DMS79 treated with DMSO at 0.1 percent for 48 hours (cell line): ENCODE data around the gene SNAI3.
A peak's percentile ranks its signal among the peaks of the same experiment; 100 is the strongest.

Experiments used
- DNase-seq: peaks from one replicate; lab custom pipeline; 2025; lab: John Stamatoyannopoulos, UW

The SNAI3 gene

GRCh38 chr16:88686439-88687253 lies at the start of gene SNAI3:
Gene SNAI3, minus strand, starts transcription at chr16:88686507. Its CDS starts 101 bp downstream, at chr16:88686406.
- DNase-seq, result peak; percentile 31

DNA sequence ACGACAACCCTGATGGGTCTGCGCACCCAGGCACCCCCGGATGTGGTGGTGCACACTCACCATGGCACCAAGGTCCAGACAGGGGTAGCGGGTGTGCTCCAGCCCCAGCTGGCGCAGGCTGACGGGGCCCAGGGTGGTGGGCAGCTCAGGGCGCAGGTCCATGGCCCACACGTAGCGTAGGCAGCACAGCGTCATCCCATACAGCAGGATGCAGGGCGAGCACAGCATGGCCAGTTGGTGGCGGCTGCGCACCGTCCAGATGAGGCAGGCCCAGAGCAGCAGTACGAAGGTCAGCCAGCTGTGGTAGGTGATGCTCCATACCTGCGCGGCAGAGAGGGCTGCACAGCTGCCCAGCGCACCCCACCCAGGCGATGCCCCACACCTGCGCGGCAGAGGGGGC lies 49.8 kb upstream of the SNAI3 start:
- DNase-seq, result no peak

GRCh38 chr16:88735616-88736015 lies 49.3 kb upstream of the SNAI3 start:
- DNase-seq, result no peak

- no peak for DNase-seq
Measured at GRCh38 chr16:88735121-88735520, 48.8 kb upstream of the SNAI3 start.

DNA sequence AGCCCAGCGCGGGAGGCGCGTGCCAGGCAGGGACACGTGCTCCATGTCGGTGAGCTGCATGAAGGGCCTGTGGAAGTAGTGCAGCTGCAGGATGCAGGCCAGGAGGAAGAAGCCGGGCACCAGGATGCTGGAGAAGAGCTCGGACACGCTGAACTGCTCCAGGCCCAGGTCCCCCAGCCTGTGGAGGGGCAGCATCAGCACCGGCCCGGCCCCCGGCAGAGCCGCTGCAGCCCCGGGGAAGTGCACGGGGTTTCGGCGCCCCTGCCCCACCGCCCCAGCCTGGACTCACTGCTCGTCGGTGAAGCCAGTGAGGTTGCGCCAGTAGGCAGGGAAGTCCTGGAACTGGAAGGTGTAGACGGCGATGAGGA lies 48.0 kb upstream of the SNAI3 start:
- no peak for DNase-seq

DNA sequence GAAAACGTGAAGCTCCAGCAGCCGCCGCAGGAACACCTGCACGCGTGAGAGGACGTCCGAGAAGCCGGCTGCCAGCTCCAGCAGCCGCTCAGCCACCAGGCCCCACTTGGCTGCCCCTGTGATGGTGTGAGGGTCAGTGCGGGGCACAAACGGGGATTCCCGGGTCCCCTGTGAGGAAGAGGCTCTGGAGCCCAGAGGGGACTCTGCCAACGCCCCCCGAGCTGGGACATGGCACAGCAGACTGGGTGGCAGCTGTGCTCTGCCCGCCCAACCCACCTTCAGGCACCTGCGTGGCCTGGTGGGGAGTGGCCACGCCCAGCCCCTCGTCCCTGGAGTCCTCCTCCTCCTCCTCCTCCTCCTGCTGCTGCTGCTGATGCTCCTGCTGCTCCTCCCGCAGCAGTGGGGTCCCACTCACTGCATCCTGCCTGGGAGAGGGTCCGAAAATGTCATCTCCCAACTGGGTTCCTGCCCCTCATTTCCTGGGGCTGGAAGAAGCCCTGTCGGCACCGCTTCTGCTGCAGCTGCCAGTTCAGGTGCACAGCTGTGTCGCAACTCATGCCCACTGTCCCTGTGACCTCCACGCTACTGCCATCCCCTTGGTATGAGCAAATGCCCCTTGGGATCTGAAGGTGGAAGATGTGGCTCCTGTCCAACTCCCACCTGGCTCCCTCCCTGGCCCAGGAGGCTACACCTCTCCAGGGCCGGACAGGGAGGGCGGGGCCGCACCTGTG lies 47.5 kb upstream of the SNAI3 start:
- no peak for DNase-seq

GRCh38 chr16:88732961-88733294 lies 46.6 kb upstream of the SNAI3 start:
- no peak for DNase-seq

- DNase-seq, result no peak
Measured at GRCh38 chr16:88732172-88732960, 46.1 kb upstream of the SNAI3 start.

GRCh38 chr16:88731699-88732098 lies 45.4 kb upstream of the SNAI3 start:
- no peak for DNase-seq

DNA sequence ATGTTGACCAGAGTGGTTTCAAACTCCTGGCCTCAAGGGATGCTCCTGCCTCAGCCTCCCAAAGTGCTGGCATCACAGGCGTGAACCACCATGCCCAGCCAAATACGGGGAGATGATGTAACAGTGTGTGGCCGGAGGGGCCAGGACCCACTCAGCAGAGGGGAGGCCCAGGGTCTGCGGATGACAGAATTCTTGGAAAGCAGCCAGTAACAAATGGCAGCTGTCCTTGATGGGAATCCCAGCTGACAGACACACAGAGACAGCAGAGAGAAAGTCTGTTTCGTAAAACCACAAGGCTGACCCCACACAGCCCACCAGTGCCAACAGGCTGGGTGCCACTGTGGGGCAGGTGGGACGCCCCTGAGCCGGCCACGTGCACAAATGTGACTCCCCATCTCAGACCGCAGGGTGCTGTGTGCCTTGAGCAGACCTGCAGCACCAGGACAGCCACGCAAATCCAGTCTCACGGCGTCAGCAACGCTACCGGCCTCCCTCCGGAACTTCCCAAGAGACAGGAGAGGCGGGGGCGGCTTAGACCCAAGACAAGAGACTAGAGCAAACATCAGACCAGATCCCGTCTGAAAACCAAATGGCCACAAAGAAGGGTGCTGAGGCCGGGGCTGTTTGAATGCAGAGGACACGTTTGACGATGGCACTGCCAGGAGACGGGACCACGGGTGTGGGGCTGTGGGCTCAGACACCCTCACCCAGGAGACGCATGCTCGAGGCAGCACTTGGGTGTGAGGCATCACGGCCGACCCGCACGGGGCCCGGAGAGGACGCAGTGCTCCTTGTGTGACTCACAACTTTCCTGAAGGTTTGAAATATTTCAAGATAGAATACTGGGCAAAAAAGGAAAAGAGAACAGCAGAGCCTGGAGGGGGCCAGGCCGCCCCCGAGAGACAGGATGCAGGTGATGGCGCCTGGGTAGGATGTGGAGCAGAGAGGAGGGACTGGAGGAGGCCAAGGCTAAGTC lies 44.6 kb upstream of the SNAI3 start:
- no peak for DNase-seq

GRCh38 chr16:88727871-88728270 lies 41.6 kb upstream of the SNAI3 start:
- no peak for DNase-seq

DNA sequence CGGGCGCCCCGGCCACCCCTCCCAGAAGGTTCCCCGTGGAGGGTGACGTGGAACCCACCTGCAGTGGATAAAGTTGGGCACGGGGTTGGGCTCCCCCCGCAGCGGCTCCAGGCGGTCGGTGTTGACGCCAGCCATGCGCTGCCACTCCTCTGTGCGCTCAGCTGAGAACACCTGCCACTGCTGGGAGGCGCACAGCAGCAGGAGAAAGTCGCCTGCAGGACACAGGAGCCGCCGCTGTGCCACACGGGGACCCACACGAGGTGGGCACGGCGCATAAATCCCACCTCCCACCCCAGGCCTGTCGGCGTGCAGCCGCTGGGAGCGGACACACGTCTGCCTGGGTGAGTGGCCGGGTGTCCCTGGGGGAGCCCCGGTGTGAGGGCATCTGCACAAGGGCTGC lies 40.7 kb upstream of the SNAI3 start:
- no peak for DNase-seq

- DNase-seq, result no peak
Measured at GRCh38 chr16:88726408-88726749, 40.1 kb upstream of the SNAI3 start.

DNA sequence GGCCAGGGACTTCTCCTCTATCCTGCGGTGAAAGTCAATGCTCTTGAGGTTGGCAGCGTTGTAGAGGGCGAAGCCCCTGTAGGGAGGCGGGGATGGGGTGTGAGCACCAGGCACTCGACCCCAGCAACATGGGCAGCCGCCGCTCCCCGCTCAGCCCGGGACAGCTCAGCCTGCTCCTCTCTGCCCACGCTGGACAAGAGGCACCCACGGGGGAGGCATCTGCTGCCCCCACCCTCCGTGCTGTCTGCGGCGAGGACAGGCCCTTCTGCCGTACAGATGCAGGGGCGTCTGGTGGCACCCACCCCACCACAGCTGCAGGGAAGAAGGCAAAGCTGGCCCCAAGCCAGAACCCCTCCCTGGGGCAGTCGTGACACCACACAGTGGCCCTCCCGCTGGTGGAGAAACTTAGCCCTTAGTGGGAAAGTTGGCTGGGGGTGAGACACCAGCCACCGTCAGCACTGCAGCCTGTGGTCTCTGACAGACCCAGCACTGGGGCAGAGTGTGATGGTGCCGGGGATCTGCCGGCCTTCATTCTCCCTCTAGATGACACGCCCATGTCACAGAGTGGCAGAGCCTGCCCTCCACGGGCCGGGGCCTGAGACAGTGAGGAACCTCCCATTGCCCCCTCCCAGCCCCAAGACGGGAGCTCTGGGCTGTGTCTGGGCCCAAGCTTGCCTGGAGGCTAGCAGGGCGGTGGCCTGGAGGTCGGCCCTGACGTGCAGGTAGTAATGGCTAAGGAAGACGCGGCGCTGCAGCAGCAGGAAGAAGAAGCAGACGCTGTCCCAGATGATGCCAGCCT lies 39.5 kb upstream of the SNAI3 start:
- no peak for DNase-seq

DNA sequence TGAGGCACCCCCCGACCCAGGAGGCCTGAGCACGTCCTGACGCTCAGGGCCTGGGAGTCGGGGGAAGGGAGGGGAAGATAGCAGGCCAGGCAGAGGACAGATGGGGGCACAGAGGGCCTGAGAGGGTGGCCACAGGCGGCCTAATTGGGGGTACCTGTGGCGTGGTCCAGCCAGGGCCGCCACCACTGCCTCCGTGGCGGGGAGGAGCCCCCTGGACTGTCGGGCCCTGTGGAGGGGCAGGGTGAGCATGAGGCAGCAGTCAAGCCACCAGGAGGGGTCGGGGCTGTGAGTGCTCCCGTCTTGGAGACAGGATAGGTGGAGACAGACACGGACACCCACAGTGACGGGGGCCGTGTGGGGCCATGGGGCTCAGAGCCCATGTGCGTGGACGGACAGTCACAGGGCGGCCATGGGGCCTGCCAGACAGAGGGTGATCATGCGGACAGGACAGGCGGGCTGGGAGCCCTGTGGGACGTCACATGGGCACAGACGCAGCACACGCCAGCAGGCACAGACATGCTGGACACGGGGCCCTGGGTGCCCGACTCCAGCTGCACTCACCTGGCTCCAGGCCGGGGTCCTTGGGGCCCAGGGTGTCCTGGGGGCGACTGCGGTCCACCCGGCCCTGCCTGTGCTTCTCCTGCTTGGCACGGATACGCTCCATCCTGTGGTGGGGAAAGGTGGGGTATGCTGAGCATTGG lies 38.7 kb upstream of the SNAI3 start:
- DNase-seq, result no peak

DNA sequence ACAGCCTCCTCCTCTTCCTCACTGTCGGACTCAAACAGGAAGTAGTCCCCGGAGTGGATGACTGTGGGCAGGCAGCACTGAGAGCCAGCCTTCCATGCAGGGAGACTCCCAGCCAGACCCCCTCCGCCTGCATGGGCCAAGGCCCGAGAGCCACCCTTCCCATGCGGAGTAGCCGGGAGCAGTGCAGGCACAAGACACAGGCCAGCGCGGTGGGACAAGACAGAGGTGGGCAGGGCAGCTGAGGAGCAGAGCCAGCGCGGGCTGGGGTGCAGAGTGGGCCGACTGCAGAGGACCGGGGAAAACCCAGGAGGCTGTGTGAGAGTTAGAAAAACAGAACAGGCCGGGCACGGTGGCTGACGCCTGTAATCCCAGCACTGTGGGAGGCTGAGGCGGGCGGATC lies 37.6 kb upstream of the SNAI3 start:
- DNase-seq, result no peak

GRCh38 chr16:88723507-88723887 lies 37.2 kb upstream of the SNAI3 start:
- no peak for DNase-seq

DNA sequence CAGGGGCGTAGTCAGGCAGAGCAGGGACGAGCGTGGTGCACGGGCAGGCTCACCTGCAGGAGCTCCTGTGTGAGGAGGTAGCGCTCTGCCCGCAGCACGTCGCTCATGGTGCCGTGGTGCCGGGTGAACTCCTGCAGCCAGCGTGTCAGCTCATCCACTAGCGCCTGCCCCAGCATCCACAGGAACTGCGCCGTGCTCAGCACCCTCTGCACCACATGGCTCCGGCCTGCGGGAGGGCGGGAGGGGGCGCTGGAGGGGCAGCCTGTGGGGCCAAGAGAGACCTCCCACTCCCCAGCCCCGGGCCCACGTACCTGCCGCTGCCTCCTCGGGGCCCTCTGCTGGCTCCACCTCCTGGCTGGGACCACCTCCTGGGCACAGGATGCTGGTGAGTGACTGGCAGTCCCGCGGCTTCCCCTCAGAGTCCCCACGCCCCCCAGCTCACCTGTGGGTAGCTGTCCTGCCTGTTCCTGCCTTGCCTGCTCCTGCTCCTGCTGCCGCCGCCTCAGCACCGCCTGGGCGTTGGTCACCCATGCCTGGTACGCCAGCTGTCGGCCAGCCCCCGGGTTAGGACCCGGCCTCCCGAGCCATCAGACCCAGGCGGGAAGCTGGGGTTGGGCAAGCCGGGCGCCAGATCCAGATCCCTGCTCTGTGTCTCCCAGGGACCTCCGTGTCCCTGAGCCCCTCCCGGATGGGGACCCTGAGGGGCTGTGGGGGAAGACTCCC lies 36.6 kb upstream of the SNAI3 start:
- no peak for DNase-seq
